Trophoblast cell (in vitro differentiated cells and primary cell): ENCODE measurements around the gene CLEC1B.

Experiments used
- DNase-seq, 2 donors: peaks; one replicate each; pipeline ENCODE4 v3.0.0-alpha.2; 2016
- H2AFZ ChIP-seq: 2 replicates; pipeline ENCODE4 v1.6.1; 2013; ENCODE audit warnings: low read length, moderate library complexity, mild to moderate bottlenecking; ENCODE audit not compliant: insufficient read depth, poor library complexity
- H2AK5ac ChIP-seq: 2 replicates; pipeline ENCODE4 v1.6.1; 2013; ENCODE audit warnings: mild to moderate bottlenecking, low read length
- H2BK120ac ChIP-seq: 2 replicates; pipeline ENCODE4 v1.6.1; 2013; ENCODE audit warnings: low read length, mild to moderate bottlenecking, moderate library complexity; ENCODE audit not compliant: insufficient read depth, poor library complexity
- H2BK12ac ChIP-seq: 2 replicates; pipeline ENCODE4 v1.6.1; 2013; ENCODE audit warnings: mild to moderate bottlenecking, low read length, moderate library complexity
- H2BK5ac ChIP-seq: 2 replicates; pipeline ENCODE4 v1.6.1; 2013; ENCODE audit warnings: low read length, low read depth, moderate library complexity, mild to moderate bottlenecking; ENCODE audit not compliant: poor library complexity
- H3K14ac ChIP-seq: 2 replicates; pipeline ENCODE4 v1.6.1; 2013; ENCODE audit warnings: mild to moderate bottlenecking, low read length
- H3K18ac ChIP-seq: 2 replicates; pipeline ENCODE4 v1.6.1; 2013; ENCODE audit warnings: mild to moderate bottlenecking, low read length
- H3K23ac ChIP-seq: 2 replicates; pipeline ENCODE4 v1.6.1; 2013; ENCODE audit warnings: low read length
- H3K27ac ChIP-seq: 2 replicates; pipeline ENCODE4 v1.5.1; 2013; ENCODE audit warnings: low read depth, mild to moderate bottlenecking, inconsistent platforms, low read length, moderate library complexity
- H3K27me3 ChIP-seq: 2 replicates; pipeline ENCODE4 v1.6.1; 2013; ENCODE audit warnings: inconsistent platforms, mild to moderate bottlenecking, low read length, moderate library complexity; ENCODE audit not compliant: insufficient read depth
- H3K36me3 ChIP-seq, 2 experiments: 1 replicate in 1 of 2; 2 replicates in 1 of 2; pipeline ENCODE4 v1.6.1; 2013; ENCODE audit warnings: low read length in 2 of 2, mild to moderate bottlenecking in 2 of 2, moderate library complexity in 1 of 2; ENCODE audit not compliant: insufficient read depth in 2 of 2, control insufficient read depth in 1 of 2
- H3K4ac ChIP-seq: 2 replicates; pipeline ENCODE4 v1.6.1; 2013; ENCODE audit warnings: low read depth, mild to moderate bottlenecking, low read length, moderate library complexity
- H3K4me1 ChIP-seq, 2 experiments: 1 replicate in 1 of 2; 2 replicates in 1 of 2; pipeline ENCODE4 v1.6.1; 2013; ENCODE audit warnings: low read length in 2 of 2, mild to moderate bottlenecking in 2 of 2, moderate library complexity in 1 of 2; ENCODE audit not compliant: insufficient read depth in 2 of 2, control insufficient read depth in 1 of 2
- H3K4me2 ChIP-seq: 2 replicates; pipeline ENCODE4 v1.6.1; 2013; ENCODE audit warnings: inconsistent platforms, mild to moderate bottlenecking, low read length, moderate library complexity
- H3K4me3 ChIP-seq: 2 replicates; pipeline ENCODE4 v1.5.1; 2013; ENCODE audit warnings: mild to moderate bottlenecking, low read depth, low read length, inconsistent platforms
- H3K79me1 ChIP-seq: one replicate; pipeline ENCODE4 v1.6.1; 2013; ENCODE audit warnings: low read length
- H3K79me2 ChIP-seq: 2 replicates; pipeline ENCODE4 v1.6.1; 2013; ENCODE audit warnings: low read length, mild to moderate bottlenecking; ENCODE audit not compliant: control insufficient read depth, insufficient read depth, poor library complexity
- H3K9ac ChIP-seq: 2 replicates; pipeline ENCODE4 v1.6.1; 2013; ENCODE audit warnings: mild to moderate bottlenecking, low read length
- H3K9me3 ChIP-seq: 2 replicates; pipeline ENCODE4 v1.6.1; 2013; ENCODE audit warnings: low read depth, mild to moderate bottlenecking, control low read depth, inconsistent platforms, low read length; ENCODE audit not compliant: insufficient read depth
- H4K12ac ChIP-seq: 2 replicates; pipeline ENCODE4 v1.6.1; 2013; ENCODE audit warnings: low read depth, mild to moderate bottlenecking, low read length, moderate library complexity
- H4K8ac ChIP-seq: 2 replicates; pipeline ENCODE4 v1.6.1; 2013; ENCODE audit warnings: low read depth, mild to moderate bottlenecking, low read length, moderate library complexity
- H4K91ac ChIP-seq: one replicate; pipeline ENCODE4 v1.6.1; 2013; ENCODE audit warnings: low read depth, mild to moderate bottlenecking, low read length, moderate library complexity
- WGBS: extraction: QIAGEN DNeasy Blood & Tissue Kit; methylation state at CpG from one replicate; pipeline ENCODE4 v1.1.7; 2013; ENCODE audit warnings: missing lambda C conversion rate; ENCODE audit not compliant: insufficient read length, insufficient coverage; ENCODE audit errors: extremely low coverage; 5-methylcytosine and 5-hydroxymethylcytosine counted together

CLEC1B gene

GRCh38 chr12:9971181-9971580 is 27.7 kb downstream of the CLEC1B start, which contains the start of gene CLEC12A:
CLEC12A (plus strand) TSS chr12:9971409; CDS start chr12:9971597, 188 bp downstream.
- H3K4me2 ChIP-seq = no peak within 1 kb of the TSS
- no peak within 1 kb of the TSS for H2BK120ac ChIP-seq
- no peak within 1 kb of the TSS for H4K91ac ChIP-seq
- H2BK5ac ChIP-seq = no peak within 1 kb of the TSS
- H3K79me1 ChIP-seq = no peaks in the 10 kb centered on the region
- no peak within 1 kb of the TSS for H2BK12ac ChIP-seq
- no peak within 1 kb of the TSS for H3K27ac ChIP-seq
- no peak within 1 kb of the TSS for H3K4me3 ChIP-seq
- peaks cover 6% of the 10 kb centered on the region for H3K9me3 ChIP-seq
- no peak within 1 kb of the TSS for H3K18ac ChIP-seq
- no peak within 1 kb of the TSS for H2AFZ ChIP-seq
- no CpG with 5 or more reads among the region's 1 CpG for WGBS
- H3K79me2 ChIP-seq = no peaks in the 10 kb centered on the region
- DNase-seq = peak in 1 of 2 donors; percentile 25
- H3K27me3 ChIP-seq = no peaks in the 10 kb centered on the region
- H3K14ac ChIP-seq = no peak within 1 kb of the TSS
- H3K4me1 ChIP-seq = no peaks in the 10 kb centered on the region
- H3K23ac ChIP-seq = no peak within 1 kb of the TSS
- no peaks in the 10 kb centered on the region for H3K36me3 ChIP-seq
- H4K8ac ChIP-seq = no peak within 1 kb of the TSS
- no peak within 1 kb of the TSS for H4K12ac ChIP-seq
- H3K9ac ChIP-seq = no peak within 1 kb of the TSS
- no peak within 1 kb of the TSS for H3K4ac ChIP-seq
- H2AK5ac ChIP-seq = no peak within 1 kb of the TSS

GRCh38 chr12:9969673-9970072 is 29.2 kb downstream of the CLEC1B start:
- no peak overlapping the region for H3K4me2 ChIP-seq
- no peak overlapping the region for H3K9ac ChIP-seq
- no peak overlapping the region for H2BK120ac ChIP-seq
- H3K4me3 ChIP-seq = no peak overlapping the region
- no peak overlapping the region for H3K4ac ChIP-seq
- no peak overlapping the region for H4K8ac ChIP-seq
- no peak for DNase-seq
- H2AFZ ChIP-seq = no peak overlapping the region
- no peak overlapping the region for H2AK5ac ChIP-seq
- no peak overlapping the region for H3K18ac ChIP-seq
- H3K79me1 ChIP-seq = no peaks in the 10 kb centered on the region
- H2BK12ac ChIP-seq = no peak overlapping the region
- no peak overlapping the region for H4K12ac ChIP-seq
- no peaks in the 10 kb centered on the region for H3K36me3 ChIP-seq
- no peak overlapping the region for H3K14ac ChIP-seq
- H3K4me1 ChIP-seq = no peaks in the 10 kb centered on the region
- no peak overlapping the region for H4K91ac ChIP-seq
- H2BK5ac ChIP-seq = no peak overlapping the region
- no peak overlapping the region for H3K27ac ChIP-seq
- no peaks in the 10 kb centered on the region for H3K9me3 ChIP-seq
- no peaks in the 10 kb centered on the region for H3K27me3 ChIP-seq
- H3K23ac ChIP-seq = no peak overlapping the region
- H3K79me2 ChIP-seq = no peaks in the 10 kb centered on the region
- no CpG with 5 or more reads among the region's 2 CpGs for WGBS

- no peak overlapping the region for H3K14ac ChIP-seq
- no peak overlapping the region for H3K4me3 ChIP-seq
- no peak overlapping the region for H2AFZ ChIP-seq
- H3K4ac ChIP-seq = no peak overlapping the region
- no peaks in the 10 kb centered on the region for H3K79me1 ChIP-seq
- H2AK5ac ChIP-seq = no peak overlapping the region
- no peak overlapping the region for H4K91ac ChIP-seq
- H3K18ac ChIP-seq = no peak overlapping the region
- no peak overlapping the region for H3K23ac ChIP-seq
- peaks cover 3 to 8% of the 10 kb centered on the region in 2 experiments for H3K4me1 ChIP-seq
- DNase-seq = peak; percentile 68 to 91
- no CpG with 5 or more reads among the region's 3 CpGs for WGBS
- H3K9ac ChIP-seq = no peak overlapping the region
- H3K79me2 ChIP-seq = no peaks in the 10 kb centered on the region
- H4K8ac ChIP-seq = no peak overlapping the region
- H3K9me3 ChIP-seq = no peaks in the 10 kb centered on the region
- H2BK5ac ChIP-seq = no peak overlapping the region
- H2BK120ac ChIP-seq = no peak overlapping the region
- peak overlapping the region; percentile 27 for H3K4me2 ChIP-seq
- H2BK12ac ChIP-seq = no peak overlapping the region
- H3K36me3 ChIP-seq = no peaks in the 10 kb centered on the region
- H4K12ac ChIP-seq = no peak overlapping the region
- H3K27me3 ChIP-seq = no peaks in the 10 kb centered on the region
- H3K27ac ChIP-seq = peak overlapping the region; percentile 41
Measured at GRCh38 chr12:9961901-9962300, 37.0 kb downstream of the CLEC1B start.

GRCh38 chr12:9961106-9961505 is 37.8 kb downstream of the CLEC1B start:
- Histone ChIP-seq H3K4ac (no peak overlapping the region), H3K79me2 (no peaks in the 10 kb centered on the region), H3K36me3 (no peaks in the 10 kb centered on the region), H3K23ac (no peak overlapping the region), H3K9me3 (no peaks in the 10 kb centered on the region), H4K91ac (no peak overlapping the region), H2BK120ac (no peak overlapping the region), H3K18ac (no peak overlapping the region), H4K12ac (no peak overlapping the region), H2AFZ (no peak overlapping the region), H3K14ac (no peak overlapping the region), H3K27ac (no peak overlapping the region), H3K4me3 (no peak overlapping the region), H3K79me1 (no peaks in the 10 kb centered on the region), H3K27me3 (no peaks in the 10 kb centered on the region), H3K4me1 (peaks cover 3 to 8% of the 10 kb centered on the region in 2 experiments), H3K4me2 (no peak overlapping the region), H4K8ac (no peak overlapping the region), H3K9ac (no peak overlapping the region), H2BK5ac (no peak overlapping the region), H2AK5ac (no peak overlapping the region), H2BK12ac (no peak overlapping the region)
- WGBS = no CpG with 5 or more reads among the region's 3 CpGs
- no peak for DNase-seq
